Activated CD8-positive, alpha-beta memory T cell treated with anti-CD3 and anti-CD28 coated beads for 36 hours (primary cell): ENCODE measurements around the gene PPM1F. TPM values are rescaled to one million over a fixed set of nuclear protein-coding genes. Genes with fewer than 3 reads are reported as not detected.
"Not testable (repeated sequence)": the region's sequence is repeated elsewhere in the genome, so short reads cannot be mapped to it uniquely, and the experiment has no call there.

Source experiments
- CTCF ChIA-PET: fragments of 350-600 bp; sonication (Branson Sonifier 250); formaldehyde crosslinking; loops from one replicate; lab custom pipeline; 2021; ENCODE audit warnings: antibody characterized with exemption; lab: Charles Lee
- POLR2A ChIA-PET: fragments of 350-600 bp; sonication (Branson Sonifier 250); formaldehyde crosslinking; loops from one replicate; lab custom pipeline; 2021; ENCODE audit warnings: antibody characterized with exemption; lab: Charles Lee
- total RNA-seq, 2 experiments: library from RNA; stranded (reverse); gene quantifications; one replicate each; pipeline ENCODE4 v1.2.3, GENCODE V29; 2021

The PPM1F gene
- total RNA-seq, 2 experiments from 2014 or later, result 30.4 to 31.3 TPM

GRCh38 chr22:21881841-21882753 is 70.6 kb downstream of the PPM1F start:
- ChIA-PET CTCF (no interaction called here), POLR2A (no interaction called here)

- CTCF ChIA-PET, result interaction anchor here (0.5 to 1.2 kb wide), 4 partner anchors 9 to 150 kb away, joined by 3 to 8 read pairs (median 3); partner anchors contain the start of gene MAPK1
- POLR2A ChIA-PET, result interaction anchor here (0.9 to 1.4 kb wide), 6 partner anchors 9 to 141 kb away, joined by 4 to 9 read pairs (median 6); partner anchors contain the start of genes MAPK1 and YPEL1
Measured at GRCh38 chr22:21876486-21877176, 76.0 kb downstream of the PPM1F start.

DNA sequence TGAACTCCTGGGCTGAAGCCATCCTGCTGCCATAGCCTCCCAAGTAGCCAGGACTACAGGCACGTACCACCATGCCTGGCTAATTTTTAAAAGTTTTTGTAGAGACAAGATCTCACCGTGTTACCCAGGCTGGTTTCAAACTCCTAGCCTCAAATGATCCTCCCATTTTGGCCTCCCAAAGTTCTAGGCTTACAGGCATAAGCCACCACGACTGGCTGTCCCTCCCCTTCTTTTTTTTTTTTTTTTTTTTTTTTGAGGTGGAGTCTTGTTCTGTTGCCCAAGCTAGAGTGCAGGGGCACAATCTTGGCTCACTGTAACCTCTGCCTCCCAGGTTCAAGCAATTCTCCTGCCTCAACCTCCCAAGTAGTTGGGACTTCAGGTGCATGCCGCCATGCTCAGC is 77.7 kb downstream of the PPM1F start:
- POLR2A ChIA-PET, result not testable (repeated sequence)
- CTCF ChIA-PET, result interaction anchor here (0.7 kb wide), 1 partner anchor 21 kb away, joined by 3 read pairs; no protein-coding TSS in a partner anchor

GRCh38 chr22:21873619-21874018 is 79.0 kb downstream of the PPM1F start:
- CTCF ChIA-PET, result no interaction called here

DNA sequence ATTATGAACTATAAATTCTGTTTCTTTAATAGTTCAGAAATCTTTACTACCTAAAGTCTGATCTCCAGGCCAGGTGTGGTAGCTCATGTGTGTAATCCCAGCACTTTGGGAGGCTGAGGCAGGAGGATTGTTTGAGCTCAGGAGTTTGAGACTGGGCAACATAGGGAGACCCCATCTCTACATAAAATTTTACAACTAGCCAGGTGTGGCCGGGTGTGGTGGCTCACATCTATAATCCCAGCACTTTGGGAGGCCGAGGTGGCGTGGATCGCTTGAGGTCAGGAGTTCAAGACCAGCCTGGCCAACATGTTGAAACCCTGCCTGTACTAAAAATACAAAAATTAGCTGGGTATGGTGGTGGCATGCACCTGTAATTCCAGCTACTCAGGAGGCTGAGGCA is 79.9 kb downstream of the PPM1F start:
- CTCF ChIA-PET, POLR2A ChIA-PET: not testable (repeated sequence)

More at GRCh38 chr22:21873619-21874018, 79.0 kb downstream of the PPM1F start:
- POLR2A ChIA-PET, result interaction anchor here (0.7 kb wide), 1 partner anchor 125 kb away, joined by 3 read pairs; no protein-coding TSS in a partner anchor

Other genes with a start within 250 kb of the PPM1F start
- under 1 TPM; 0.50 to 0.63 TPM for gene YPEL1, start 217.1 kb downstream of the PPM1F start, total RNA-seq
- gene MAPK1, start 85.2 kb downstream of the PPM1F start, total RNA-seq, result 100 to 1,000 TPM; 115 to 117 TPM
- gene TOP3B, start 29.9 kb upstream of the PPM1F start, total RNA-seq, result 10 to 100 TPM; 33.2 to 38.8 TPM